Skeletal muscle cell (primary cell): Measurements from ENCODE around the gene NOTCH4.
A peak's percentile ranks its signal among the peaks of the same experiment; 100 is the strongest.
"Not testable (repeated sequence)": the region's sequence is repeated elsewhere in the genome, so short reads cannot be mapped to it uniquely, and the experiment has no call there.

ENCODE experiments used
- DNase-seq: peaks from one replicate; pipeline ENCODE4 v3.0.0-alpha.2; 2010; ENCODE audit warnings: low read depth
- H3K4me3 ChIP-seq: 2 replicates; pipeline ENCODE4 v1.5.1; 2011; ENCODE audit warnings: low read depth, mild to moderate bottlenecking, control low read depth, low read length, moderate library complexity

The NOTCH4 gene

DNA sequence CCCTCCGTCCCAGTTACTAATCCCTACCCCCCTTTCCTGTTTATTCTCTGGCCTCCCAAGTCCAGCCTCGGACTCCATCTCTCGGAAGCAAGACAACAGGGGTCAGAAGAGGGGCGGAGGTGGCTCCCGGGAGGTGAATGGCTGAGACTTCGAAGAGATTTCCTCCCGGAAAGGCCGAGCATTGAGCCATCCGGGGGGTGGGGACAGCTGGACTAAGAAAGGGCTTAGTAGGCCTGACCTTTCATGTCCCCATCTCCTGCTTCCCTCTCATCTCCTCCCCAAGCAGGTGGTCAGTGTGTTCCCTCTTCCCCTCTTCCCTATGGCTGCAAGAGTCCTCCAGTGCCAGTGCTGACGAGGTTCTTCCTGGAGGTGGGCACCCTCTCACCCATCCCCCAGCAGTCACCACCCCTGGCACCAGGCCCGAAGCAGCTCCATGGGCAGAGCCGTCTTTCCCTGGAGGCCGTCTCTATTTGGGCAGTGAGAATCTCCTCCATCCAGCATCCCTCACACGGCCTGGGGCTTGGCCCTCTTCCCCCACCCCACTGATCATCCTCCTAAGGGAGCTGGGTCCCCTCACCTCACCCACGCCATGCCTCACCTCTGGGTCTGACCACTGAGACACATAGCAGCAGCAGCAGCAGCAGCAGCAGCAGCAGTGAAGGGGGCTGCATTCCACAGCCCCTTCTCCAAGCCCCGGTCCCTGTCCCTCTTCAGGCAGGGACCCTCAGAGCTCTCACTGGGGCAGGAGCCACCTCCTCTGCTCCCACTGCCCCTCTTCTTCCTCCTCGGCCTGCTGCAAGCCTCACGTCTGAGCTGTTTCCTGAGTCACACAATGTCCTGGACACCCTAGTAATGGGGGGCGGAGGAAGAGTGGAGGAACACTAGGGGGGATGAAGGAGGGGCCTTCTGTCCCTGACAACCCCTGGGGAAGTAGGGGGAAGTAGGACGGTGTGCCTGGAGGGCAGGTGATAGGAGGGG is at the start of gene NOTCH4:
Gene NOTCH4 (minus strand): TSS at position 810 of the 978 bp plus-strand sequence. CDS start 139 bp downstream, at position 671.
- no peak within 1 kb of the TSS for H3K4me3 ChIP-seq
- no peak for DNase-seq

- H3K4me3 ChIP-seq, result no peak overlapping the region
- DNase-seq, result no peak
Measured at GRCh38 chr6:32271429-32271828, 47.6 kb upstream of the NOTCH4 start.

DNA sequence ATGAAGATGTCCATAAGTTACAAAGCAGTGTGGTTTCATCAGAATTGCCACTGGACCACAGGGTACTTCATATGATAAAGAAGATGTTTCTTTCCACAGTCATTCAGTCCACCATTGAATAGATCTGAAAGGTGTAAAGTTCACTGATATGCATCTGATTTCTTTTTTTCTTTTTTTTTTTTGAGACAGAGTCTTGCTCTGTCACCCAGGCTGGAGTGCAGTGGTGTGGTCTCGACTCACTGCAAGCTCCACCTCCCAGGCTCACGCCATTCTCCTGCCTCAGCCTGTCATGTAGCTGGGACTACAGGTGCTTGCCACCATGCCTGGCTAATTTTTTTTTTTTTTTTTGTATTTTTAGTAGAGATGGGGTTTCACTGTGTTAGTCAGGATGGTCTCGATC is 44.6 kb upstream of the NOTCH4 start:
- not testable (repeated sequence) for H3K4me3 ChIP-seq, DNase-seq

- H3K4me3 ChIP-seq, result no peak overlapping the region
- no peak for DNase-seq
Measured at GRCh38 chr6:32267035-32267434, 43.2 kb upstream of the NOTCH4 start.

DNA sequence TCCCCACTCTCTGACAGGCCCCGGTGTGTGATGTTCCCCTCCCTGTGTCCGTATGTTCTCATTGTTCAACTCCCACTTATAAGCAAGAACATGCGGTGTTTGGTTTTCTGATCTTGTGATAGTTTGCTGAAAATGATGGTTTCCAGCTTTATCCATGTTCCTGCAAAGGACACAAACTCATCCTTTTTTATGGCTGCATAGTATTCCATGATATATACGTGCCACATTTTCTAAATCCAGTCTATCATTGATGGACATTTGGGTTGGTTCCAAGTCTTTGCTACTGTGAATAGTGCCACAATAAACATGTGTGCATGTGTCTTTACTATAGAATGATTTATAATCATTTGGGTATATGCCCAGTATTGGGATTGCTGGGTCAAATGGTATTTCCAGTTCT is 33.4 kb upstream of the NOTCH4 start:
- H3K4me3 ChIP-seq, DNase-seq: not testable (repeated sequence)

DNA sequence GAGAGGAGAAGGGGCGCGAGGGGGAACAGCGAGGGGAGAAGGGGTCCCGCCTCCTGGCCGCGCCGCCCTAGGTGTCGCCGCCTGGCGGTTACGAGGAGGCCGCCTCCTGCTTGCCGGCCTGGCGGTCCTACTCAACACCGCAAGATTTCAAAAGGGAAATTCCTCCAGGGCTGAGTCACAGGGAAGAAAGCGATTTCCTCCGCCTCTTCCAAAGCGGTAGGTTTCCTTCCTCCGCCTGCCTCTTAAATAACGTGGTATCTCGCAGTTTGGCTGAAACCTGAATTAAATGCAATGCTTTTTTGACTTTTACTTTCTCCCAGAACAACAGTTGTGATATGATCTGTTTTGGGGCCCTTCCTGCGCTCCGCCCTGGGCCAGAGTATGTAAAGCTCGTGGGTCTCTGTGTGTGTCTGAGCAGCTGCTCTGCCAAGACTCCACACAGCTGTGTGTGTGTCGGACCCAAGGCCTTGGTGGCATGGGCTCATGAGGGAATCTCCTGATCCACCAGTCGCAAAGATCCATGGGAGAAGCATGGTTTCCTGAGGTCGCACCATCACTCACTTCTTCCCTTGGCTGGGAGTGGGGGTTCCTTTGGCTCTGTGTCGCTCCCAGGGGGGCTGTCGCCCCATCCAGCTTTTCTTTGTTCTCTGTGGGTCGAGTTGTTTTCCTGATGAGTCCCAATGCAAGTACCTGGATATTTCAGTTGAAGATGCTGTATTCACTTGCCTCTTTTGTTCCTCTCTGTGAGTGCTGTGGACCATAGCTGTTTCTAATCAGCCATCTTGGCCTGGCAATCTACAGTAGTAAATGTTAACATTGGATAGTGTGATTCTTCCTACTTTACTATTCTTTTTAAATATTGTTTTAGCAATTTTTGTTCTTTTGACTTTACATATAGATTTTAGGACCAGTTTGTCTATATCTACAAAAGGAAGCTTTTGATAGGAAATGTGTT is 31.6 kb upstream of the NOTCH4 start:
- peak overlapping the region; percentile 40 for H3K4me3 ChIP-seq
- DNase-seq, result peak; percentile 62

- peak overlapping the region; percentile 40 for H3K4me3 ChIP-seq
- DNase-seq, result no peak
Measured at GRCh38 chr6:32254761-32255198, 30.9 kb upstream of the NOTCH4 start.

- H3K4me3 ChIP-seq, result no peak overlapping the region
- DNase-seq, result no peak
Measured at GRCh38 chr6:32252331-32253009, 28.6 kb upstream of the NOTCH4 start.

DNA sequence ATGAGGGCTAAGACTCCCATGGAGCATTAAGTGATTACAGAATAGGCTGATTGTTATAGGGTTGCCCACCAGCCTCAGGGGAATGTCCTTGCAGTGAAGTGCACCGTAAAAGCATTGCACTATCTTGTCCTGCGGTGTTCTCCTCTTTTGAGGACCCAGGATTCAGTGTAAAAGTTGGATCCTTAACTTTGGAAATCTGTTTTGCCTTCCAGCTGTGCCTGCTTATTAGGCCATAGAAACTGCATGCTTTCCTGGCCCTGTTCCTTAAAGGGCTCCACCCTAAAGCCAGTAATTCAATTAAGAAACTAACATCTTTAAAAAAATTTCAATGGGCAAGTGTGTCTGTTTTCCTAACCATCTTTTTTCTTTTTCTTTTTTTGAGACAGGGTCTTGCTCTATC is 25.4 kb upstream of the NOTCH4 start:
- DNase-seq, result no peak

GRCh38 chr6:32247401-32247800 is 23.5 kb upstream of the NOTCH4 start:
- DNase-seq, result no peak
- H3K4me3 ChIP-seq, result no peak overlapping the region

More for the DNA sequence above, 25.4 kb upstream of the NOTCH4 start:
- no peak overlapping the region for H3K4me3 ChIP-seq

GRCh38 chr6:32244946-32245398 is 21.1 kb upstream of the NOTCH4 start:
- DNase-seq, result peak; percentile 40
- peak overlapping the region; percentile 14 for H3K4me3 ChIP-seq

- no peak for DNase-seq
- H3K4me3 ChIP-seq, result no peak overlapping the region
Measured at GRCh38 chr6:32244270-32244669, 20.4 kb upstream of the NOTCH4 start.

DNA sequence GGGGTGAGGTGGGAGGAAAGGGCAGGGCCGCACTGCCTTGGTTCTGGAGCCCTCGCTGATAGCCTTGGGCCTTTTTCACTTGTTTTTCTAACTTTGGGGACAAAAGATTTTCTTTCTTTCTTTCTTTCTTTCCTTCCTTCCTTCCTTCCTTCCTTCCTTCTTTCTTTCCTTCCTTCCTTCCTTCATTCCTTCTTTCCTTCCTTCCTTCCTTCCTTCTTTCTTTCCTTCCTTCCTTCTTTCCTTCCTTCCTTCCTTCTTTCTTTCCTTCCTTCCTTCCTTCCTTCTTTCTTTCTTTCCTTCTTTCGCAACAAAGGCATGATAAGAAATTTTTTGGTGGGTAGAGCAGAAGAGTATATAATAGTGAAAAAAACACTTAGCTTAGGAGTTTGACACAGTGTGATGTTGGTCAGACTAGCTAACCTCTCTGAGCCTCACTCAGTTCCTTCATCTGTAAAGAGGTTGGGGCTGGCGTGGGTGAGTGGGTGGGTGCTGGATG is 18.5 kb upstream of the NOTCH4 start:
- H3K4me3 ChIP-seq, DNase-seq: not testable (repeated sequence)

DNA sequence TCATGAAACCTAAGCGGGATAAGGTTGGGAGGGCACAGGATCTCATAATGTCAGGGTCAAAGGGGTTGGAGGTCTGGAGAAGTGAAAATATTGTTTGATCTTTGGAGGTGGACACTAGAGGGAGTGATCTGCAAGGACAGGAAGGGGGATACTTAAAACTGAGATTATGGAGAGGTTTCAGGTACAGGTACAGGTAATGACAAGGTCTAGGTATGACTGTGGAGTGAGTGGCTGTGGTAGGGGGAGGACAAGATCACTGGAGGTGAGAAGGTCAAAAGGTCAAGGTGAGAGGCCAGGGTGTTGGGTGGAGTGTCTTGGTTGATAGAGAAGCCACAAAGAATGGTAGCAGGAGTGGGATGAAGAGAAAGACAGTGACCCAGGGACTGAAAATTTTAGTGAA is 16.8 kb upstream of the NOTCH4 start:
- H3K4me3 ChIP-seq, result no peak overlapping the region
- no peak for DNase-seq

- no peak overlapping the region for H3K4me3 ChIP-seq
- no peak for DNase-seq
Measured at GRCh38 chr6:32239462-32239861, 15.6 kb upstream of the NOTCH4 start.

DNA sequence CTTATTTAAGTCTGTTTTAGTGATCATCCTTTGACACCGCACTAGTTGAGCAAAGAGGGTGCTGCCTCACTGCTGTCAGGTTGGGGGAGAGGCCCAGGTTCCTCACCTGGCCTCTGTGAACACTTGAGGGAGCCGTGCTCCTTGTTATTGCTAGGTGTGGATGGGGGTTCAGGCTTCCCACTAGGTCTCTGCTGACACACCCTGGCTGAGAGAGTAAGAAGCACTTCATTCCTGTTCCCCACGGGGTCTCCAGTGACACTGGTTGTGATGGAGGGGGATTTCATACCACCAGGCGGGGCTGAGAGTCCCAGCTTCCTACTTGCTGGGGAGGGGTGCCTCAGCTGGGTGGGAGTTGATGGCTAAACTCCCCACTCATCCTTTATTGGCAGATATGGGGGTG is 11.1 kb upstream of the NOTCH4 start:
- H3K4me3 ChIP-seq, result no peak overlapping the region
- DNase-seq, result no peak

DNA sequence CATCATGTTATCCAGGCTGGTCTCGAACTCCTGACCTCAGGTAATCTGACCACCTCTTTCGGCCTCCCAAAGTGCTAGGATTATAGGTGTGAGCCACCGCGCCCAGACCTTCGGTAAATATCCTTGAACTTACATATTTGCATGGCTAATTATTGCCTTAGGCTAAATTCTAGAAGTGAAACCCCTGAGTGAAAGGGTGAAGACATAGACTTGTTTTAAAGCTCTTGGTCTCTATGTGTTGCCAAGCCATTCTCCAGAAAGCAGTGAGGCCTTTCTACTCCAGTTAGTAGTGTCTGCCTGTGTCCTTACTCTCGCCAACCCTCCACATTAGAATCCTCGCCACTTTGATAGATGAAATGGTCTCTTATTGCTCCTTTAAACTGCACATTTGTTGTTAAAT is 2.6 kb upstream of the NOTCH4 start:
- no peak for DNase-seq
- no peak overlapping the region for H3K4me3 ChIP-seq

DNA sequence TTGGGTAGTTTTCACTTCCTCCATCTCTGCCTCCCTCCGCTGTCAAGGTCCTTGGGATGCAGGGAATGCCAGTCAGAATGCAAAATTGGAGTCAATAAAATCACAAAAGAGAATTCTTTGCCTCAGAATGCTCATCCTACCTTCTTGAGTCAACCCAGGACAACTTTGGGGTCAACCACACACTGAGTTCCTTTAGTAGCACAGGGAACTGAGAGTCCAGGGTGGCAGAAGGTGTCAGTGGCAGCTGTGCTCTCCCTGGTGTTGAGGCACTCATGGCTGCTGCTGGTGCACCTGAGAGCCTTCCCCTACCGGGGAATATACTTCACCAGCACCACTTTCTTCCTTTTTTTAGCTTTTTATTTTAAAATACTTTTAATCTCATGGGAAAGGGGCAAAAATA is 829 bp upstream of the NOTCH4 start:
- no peak overlapping the region for H3K4me3 ChIP-seq
- DNase-seq, result no peak
